ENCODE data around the gene RAB40B.

RAB40B gene

GRCh38 chr17:82648165-82648668, 50.3 kb downstream of the RAB40B start, which contains the start of gene WDR45B:
WDR45B (minus strand) TSS chr17:82648444; CDS start chr17:82648340, 104 bp downstream.
- DNase-seq, result peak; percentile 83 to 87

- peak; percentile 45 to 49 for DNase-seq
Measured at GRCh38 chr17:82647593-82648164, 50.8 kb downstream of the RAB40B start.

GRCh38 chr17:82645516-82645915, 53.0 kb downstream of the RAB40B start:
- no peak for DNase-seq

GRCh38 chr17:82644148-82644547, 54.4 kb downstream of the RAB40B start:
- DNase-seq, result no peak

GRCh38 chr17:82642022-82642421, 56.5 kb downstream of the RAB40B start:
- DNase-seq, result no peak

GRCh38 chr17:82640036-82640435, 58.5 kb downstream of the RAB40B start:
- no peak for DNase-seq

GRCh38 chr17:82639628-82640027, 58.9 kb downstream of the RAB40B start:
- DNase-seq, result no peak

- no peak for DNase-seq
Measured at GRCh38 chr17:82638183-82638773, 60.2 kb downstream of the RAB40B start.

GRCh38 chr17:82636626-82637598, 61.6 kb downstream of the RAB40B start:
- DNase-seq, result no peak

- no peak for DNase-seq
Measured at GRCh38 chr17:82633343-82633742, 65.2 kb downstream of the RAB40B start.

GRCh38 chr17:82632451-82632850, 66.0 kb downstream of the RAB40B start:
- DNase-seq, result no peak

- no peak for DNase-seq
Measured at GRCh38 chr17:82631544-82631943, 67.0 kb downstream of the RAB40B start.

GRCh38 chr17:82630212-82630611, 68.3 kb downstream of the RAB40B start:
- no peak for DNase-seq

- DNase-seq, result no peak
Measured at GRCh38 chr17:82629748-82630147, 68.8 kb downstream of the RAB40B start.

GRCh38 chr17:82627405-82627804, 71.1 kb downstream of the RAB40B start:
- DNase-seq, result no peak

- DNase-seq, result no peak
Measured at GRCh38 chr17:82623707-82624106, 74.8 kb downstream of the RAB40B start.

GRCh38 chr17:82619641-82620040, 78.9 kb downstream of the RAB40B start:
- DNase-seq, result no peak

GRCh38 chr17:82619211-82619610, 79.3 kb downstream of the RAB40B start:
- no peak for DNase-seq

- DNase-seq, result no peak
Measured at GRCh38 chr17:82616021-82616711, 82.3 kb downstream of the RAB40B start.

GRCh38 chr17:82615084-82616020, 83.1 kb downstream of the RAB40B start:
- no peak for DNase-seq

GRCh38 chr17:82614095-82614631, 84.3 kb downstream of the RAB40B start:
- DNase-seq, result no peak
